ENCODE measurements around the gene ADGRV1. TPM values are rescaled to one million over a fixed set of nuclear protein-coding genes. Genes with fewer than 3 reads are reported as not detected.
A peak's percentile ranks its signal among the peaks of the same experiment; 100 is the strongest.

ADGRV1 gene
- total and polyA plus RNA-seq, 12 donors: 129 to 2,577 (median 695) TPM

GRCh38 chr5:91168859-91169258 is 610.3 kb downstream of the ADGRV1 start:
- intact Hi-C loops (cut with DNase I): no loop called here
- no peaks in the 10 kb centered on the region for H3K9me3 ChIP-seq (replicated peaks in 1 of 3)
- no peak for DNase-seq

GRCh38 chr5:91170266-91170665 is 611.7 kb downstream of the ADGRV1 start:
- 0% methylated on average over 1 of the region's 1 CpG for WGBS, 4 donors
- peaks cover 0 to 7% of the 10 kb centered on the region in 2 donors for H3K4me1 ChIP-seq (replicated peaks in 1 of 2)

More at GRCh38 chr5:91168859-91169258, 610.3 kb downstream of the ADGRV1 start:
- Histone ChIP-seq H3K27ac (no peak overlapping the region), H3K4me1 (replicated peaks in 1 of 2) (peaks cover 0 to 10% of the 10 kb centered on the region in 2 donors), H3K4me3 (no peak overlapping the region), H3K27me3 (no peaks in the 10 kb centered on the region), H3K36me3 (replicated peaks in 1 of 2) (peaks cover 0 to 4% of the 10 kb centered on the region in 2 donors)
- no peak for TF ChIP-seq CTCF (IDR thresholded peaks at IDR 0.05)
- TF ChIP-seq POLR2A (IDR thresholded peaks at IDR 0.05): no peak
- 62 to 84% (median 71%) methylated on average over 1 of the region's 1 CpG for WGBS, 4 donors

GRCh38 chr5:91171322-91171721 is 612.7 kb downstream of the ADGRV1 start:
- H3K4me1 ChIP-seq (replicated peaks in 1 of 2): peaks cover 0 to 7% of the 10 kb centered on the region in 2 donors
- WGBS, 4 donors: 55 to 63% (median 60%) methylated on average over 2 of the region's 2 CpGs
- intact Hi-C loops (cut with DNase I): no loop called here
- TF ChIP-seq POLR2A (IDR thresholded peaks at IDR 0.05): no peak
- TF ChIP-seq CTCF (IDR thresholded peaks at IDR 0.05): no peak
- no peak for DNase-seq
- H3K36me3 ChIP-seq (replicated peaks in 1 of 2): no peaks in the 10 kb centered on the region
- H3K4me3 ChIP-seq: no peak overlapping the region
- no peaks in the 10 kb centered on the region for H3K27me3 ChIP-seq
- H3K9me3 ChIP-seq (replicated peaks in 1 of 3): no peaks in the 10 kb centered on the region
- no peak overlapping the region for H3K27ac ChIP-seq

More at GRCh38 chr5:91170266-91170665, 611.7 kb downstream of the ADGRV1 start:
- intact Hi-C loops (cut with DNase I): no loop called here
- H3K4me3 ChIP-seq: no peak overlapping the region
- H3K9me3 ChIP-seq (replicated peaks in 1 of 3): no peaks in the 10 kb centered on the region
- H3K27ac ChIP-seq: peak overlapping the region in 3 of 5 donors; percentile 2 to 46 (median 45)
- no peaks in the 10 kb centered on the region for H3K36me3 ChIP-seq (replicated peaks in 1 of 2)
- no peak for DNase-seq
- TF ChIP-seq POLR2A (IDR thresholded peaks at IDR 0.05) (no peak), CTCF (IDR thresholded peaks at IDR 0.05) (no peak)
- H3K27me3 ChIP-seq: no peaks in the 10 kb centered on the region

- Histone ChIP-seq H3K9me3 (replicated peaks in 1 of 3) (no peaks in the 10 kb centered on the region), H3K27me3 (no peaks in the 10 kb centered on the region), H3K4me1 (replicated peaks in 1 of 2) (peaks cover 0 to 7% of the 10 kb centered on the region in 2 donors), H3K4me3 (no peak overlapping the region), H3K27ac (no peak overlapping the region), H3K36me3 (replicated peaks in 1 of 2) (no peaks in the 10 kb centered on the region)
- DNase-seq: no peak
- intact Hi-C loops (cut with DNase I): no loop called here
- TF ChIP-seq CTCF (IDR thresholded peaks at IDR 0.05) (no peak), POLR2A (IDR thresholded peaks at IDR 0.05) (no peak)
These were observed 615.8 kb downstream of the ADGRV1 start for GRCh38 chr5:91174396-91174795.
